Fibroblast of the aortic adventitia (primary cell): ENCODE measurements around the gene VPS54. TPM values are rescaled to one million over a fixed set of nuclear protein-coding genes. Genes with fewer than 3 reads are reported as not detected.
"Not testable (repeated sequence)": the region's sequence is repeated elsewhere in the genome, so short reads cannot be mapped to it uniquely, and the experiment has no call there.

Experiments
- DNase-seq: peaks from one replicate; pipeline ENCODE4 v3.0.0-alpha.2; 2010; ENCODE audit warnings: low read depth
- H3K4me3 ChIP-seq: 2 replicates; pipeline ENCODE4 v1.5.1; 2011; ENCODE audit warnings: low read depth, mild to moderate bottlenecking, control low read depth, low read length, moderate library complexity
- total RNA-seq: library from RNA; depleted of rRNA; stranded (reverse); fragments of >200 nt; gene quantifications from 2 replicates; pipeline ENCODE4 v1.2.3, GENCODE V29; 2012; ENCODE audit warnings: low replicate concordance
- TF ChIP-seq, protein P1 (sequence below): IDR thresholded peaks from 2 replicates; pipeline ENCODE4 v1.5.1; 2011; ENCODE audit warnings: mild to moderate bottlenecking, low read length, control low read depth, inconsistent platforms; ENCODE audit not compliant: insufficient read depth

Gene VPS54
- total RNA-seq, 1 donor = 18.1 TPM

DNA sequence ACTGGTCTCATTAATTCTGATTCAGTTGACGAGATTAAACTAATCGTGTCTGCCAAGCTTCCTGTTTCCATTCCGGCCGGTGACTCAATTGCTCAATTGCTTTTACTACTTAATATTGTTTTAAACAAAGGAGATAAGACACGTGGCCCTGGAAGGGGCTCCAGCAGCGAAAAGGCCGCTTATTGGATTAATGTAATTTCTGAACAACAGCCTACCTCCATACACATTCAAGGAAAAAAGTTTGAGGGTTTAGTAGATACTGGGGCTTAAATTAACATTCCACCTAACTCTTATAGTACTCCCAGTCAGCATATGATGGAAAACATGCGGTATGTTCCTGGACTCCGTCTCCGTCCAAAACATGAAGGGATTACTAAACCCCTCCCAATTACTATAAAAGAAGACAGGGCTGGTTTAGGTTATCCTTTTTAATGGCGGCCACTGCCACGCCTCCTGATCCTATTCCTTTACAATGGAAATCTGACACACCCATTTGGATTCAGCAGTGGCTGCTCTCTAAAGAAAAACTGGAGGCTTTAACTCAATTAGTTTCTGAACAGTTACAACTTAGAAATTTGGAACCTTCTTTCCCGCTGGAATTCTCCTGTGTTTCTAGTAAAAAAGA lies 27.1 kb downstream of the VPS54 start:
- no peak for DNase-seq
- TF ChIP-seq, protein P1, sequence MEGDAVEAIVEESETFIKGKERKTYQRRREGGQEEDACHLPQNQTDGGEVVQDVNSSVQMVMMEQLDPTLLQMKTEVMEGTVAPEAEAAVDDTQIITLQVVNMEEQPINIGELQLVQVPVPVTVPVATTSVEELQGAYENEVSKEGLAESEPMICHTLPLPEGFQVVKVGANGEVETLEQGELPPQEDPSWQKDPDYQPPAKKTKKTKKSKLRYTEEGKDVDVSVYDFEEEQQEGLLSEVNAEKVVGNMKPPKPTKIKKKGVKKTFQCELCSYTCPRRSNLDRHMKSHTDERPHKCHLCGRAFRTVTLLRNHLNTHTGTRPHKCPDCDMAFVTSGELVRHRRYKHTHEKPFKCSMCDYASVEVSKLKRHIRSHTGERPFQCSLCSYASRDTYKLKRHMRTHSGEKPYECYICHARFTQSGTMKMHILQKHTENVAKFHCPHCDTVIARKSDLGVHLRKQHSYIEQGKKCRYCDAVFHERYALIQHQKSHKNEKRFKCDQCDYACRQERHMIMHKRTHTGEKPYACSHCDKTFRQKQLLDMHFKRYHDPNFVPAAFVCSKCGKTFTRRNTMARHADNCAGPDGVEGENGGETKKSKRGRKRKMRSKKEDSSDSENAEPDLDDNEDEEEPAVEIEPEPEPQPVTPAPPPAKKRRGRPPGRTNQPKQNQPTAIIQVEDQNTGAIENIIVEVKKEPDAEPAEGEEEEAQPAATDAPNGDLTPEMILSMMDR = no peak
- no peak overlapping the region for H3K4me3 ChIP-seq

DNA sequence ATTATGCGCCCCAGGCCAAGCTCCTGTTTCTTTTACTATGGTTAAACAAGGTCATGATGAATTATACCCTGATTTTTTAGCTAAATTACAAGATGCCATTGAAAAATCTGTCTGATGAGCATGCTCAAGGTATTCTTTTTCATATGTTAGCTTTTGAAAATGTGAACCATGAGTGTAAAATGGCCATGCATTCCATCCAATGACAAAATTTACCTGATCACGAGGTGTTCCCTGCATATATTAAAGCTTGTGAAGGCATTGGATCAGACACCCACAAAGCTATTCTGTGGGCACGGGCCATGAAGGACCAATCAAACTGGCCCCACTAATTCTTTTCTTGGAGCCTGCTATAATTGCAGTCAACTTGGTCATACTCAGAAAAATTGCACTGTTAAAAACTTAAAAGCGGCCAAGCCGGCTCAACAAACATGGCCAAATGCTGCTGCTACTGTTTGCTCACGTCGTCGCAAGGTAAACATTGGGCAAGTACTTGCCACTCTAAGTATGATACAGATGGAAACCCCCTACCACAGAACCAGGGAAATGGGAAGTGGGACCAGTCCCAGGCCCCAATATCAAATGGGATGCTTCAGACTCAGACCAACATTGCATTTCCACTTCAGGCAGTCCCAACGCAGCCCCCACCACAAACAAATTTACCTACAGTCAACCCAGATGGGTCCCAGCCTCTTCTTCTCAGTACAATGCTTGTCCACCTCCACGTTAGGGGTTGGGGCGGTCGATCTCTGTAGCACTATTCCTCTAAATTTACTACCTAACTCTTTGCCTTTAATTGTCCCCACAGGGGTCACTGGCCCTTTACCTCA lies 27.8 kb downstream of the VPS54 start:
- not testable (repeated sequence) for DNase-seq, H3K4me3 ChIP-seq

DNA sequence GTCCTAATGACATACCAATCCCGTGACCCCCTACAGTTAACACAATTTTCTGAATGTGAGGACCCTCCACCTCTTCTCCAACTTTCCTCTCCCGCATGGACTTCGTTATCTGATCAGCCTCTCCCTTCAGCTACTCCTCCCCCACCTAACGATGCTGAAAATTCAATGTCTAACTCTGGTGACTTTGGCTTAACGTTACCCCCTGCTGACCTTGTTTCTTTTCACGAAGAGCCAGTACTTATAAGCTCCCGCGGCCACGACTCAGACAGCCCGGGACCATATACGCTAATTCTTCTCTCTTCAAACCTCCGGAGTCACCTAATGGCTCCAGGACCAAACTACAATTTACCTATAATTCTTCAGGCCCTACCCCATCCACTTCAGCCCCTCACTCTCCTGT lies 29.2 kb downstream of the VPS54 start:
- no peak overlapping the region for H3K4me3 ChIP-seq
- DNase-seq = no peak
- TF ChIP-seq, protein P1 = no peak

DNA sequence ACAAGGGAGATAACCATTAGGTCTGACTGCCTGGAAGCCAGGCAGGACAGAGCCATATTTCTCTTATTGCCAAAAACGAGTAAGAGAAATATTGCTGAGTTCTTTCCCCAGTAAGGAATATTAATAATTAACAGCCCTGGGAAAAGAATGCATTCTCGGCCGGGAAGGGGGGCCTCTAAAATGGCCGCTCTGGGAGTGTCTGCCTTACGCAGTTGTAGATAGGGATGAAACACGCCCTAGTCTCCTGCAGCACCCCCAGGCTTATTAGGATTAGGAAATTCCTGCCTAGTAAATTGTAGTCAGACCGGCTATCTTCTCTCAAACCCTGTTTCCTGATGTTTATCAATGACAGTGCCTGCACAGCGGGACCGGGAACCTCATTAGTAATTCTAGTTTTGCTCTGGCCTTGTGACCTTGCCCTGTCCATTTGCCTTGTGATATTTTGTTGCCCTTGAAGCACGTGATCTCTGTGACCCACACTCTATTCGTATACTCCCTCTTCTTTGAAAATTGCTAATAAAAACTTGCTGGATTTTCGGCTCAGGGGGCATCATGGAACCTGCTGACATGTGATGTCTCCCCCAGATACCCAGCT lies 30.3 kb downstream of the VPS54 start:
- not testable (repeated sequence) for H3K4me3 ChIP-seq, DNase-seq

DNA sequence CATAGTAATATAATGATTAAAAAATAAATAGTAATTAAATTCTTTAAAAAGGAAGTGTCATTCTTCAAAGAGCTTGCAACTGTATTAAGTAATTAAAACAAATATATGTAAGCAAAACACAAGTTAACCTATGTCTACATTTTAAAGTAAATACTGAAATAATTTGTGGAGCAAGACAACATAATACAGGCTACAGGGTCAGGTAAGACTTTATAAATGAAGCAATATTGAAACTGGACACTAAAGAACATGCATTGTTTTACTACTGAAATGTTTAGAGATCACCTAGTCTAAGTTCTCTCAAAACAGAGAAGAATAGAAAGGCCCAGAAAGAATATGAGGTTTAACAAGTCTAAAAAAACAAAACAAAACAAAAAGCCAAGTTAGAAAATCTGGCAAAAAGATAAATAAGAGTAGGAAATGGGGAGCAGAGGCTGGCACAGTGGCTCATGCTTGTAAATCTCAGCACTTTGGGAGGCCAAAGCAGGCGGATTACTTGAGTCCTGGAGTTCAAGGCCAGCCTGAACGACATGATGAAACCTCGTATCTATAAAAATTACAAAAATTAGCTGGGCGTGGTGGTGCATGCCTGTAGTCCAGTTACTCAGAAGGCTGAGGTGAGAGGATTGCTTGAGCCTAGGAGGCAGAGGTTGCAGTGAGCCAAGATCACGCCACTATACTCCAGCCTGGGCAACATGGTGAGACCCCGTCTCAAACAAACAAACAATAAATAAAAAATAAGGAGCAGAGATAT lies 34.4 kb downstream of the VPS54 start:
- H3K4me3 ChIP-seq = no peak overlapping the region
- no peak for DNase-seq
- TF ChIP-seq, protein P1 = no peak

DNA sequence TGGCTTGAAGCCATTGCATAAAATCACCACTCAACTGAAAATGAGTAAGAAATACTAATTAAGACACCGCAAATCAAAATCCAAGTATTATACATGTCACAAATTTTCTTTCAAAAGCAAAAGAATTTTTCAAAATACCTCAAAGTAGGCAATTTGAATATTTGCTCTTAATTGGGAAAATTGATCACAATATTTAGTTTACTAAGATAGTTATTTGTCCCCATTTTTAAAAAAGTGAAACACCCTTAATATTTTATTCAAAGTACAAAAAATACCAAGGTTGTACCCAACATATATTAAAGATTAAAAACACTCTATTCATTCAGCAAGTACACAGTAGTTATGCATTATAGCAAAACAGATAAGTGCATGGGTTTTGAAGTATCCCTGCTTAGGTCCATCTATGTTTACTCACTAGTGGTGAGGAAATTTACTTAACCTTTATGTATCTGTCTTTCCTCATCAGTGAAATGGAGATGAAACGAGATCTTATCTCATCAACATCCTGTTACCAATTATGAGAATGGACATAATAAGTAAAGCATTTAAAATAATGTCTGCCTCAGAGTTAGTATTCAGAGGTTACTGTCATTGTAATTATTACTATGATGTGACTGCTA lies 35.1 kb downstream of the VPS54 start:
- H3K4me3 ChIP-seq = no peak overlapping the region
- TF ChIP-seq, protein P1 = no peak
- DNase-seq = no peak

DNA sequence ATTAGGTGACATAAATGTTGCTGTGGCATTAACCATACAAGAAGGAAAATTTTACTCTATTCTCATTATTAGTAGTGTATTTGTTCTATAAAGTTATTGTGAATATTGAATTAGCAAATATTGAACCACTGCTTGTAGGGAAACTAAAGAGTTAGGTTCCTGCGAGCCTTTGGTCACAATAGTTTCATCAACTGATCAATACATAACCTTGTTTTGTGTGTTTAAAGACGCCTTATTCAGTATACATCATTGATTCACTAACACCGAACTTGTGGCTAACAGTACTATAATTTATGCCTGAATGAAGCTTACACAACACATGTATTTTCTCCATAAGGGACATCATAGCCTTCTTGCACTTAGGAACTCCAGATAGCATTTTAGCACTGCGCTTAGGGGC lies 36.9 kb downstream of the VPS54 start:
- DNase-seq = no peak
- TF ChIP-seq, protein P1 = no peak
- no peak overlapping the region for H3K4me3 ChIP-seq
